CD4-positive, alpha-beta T cell treated with Interleukin-6 for 4 hours (primary cell): ENCODE measurements around the gene WNT8B.

Source experiments
- DNase-seq: peaks from one replicate; pipeline ENCODE4 v3.0.0-alpha.2; 2020; ENCODE audit warnings: mixed read lengths

WNT8B gene

DNA sequence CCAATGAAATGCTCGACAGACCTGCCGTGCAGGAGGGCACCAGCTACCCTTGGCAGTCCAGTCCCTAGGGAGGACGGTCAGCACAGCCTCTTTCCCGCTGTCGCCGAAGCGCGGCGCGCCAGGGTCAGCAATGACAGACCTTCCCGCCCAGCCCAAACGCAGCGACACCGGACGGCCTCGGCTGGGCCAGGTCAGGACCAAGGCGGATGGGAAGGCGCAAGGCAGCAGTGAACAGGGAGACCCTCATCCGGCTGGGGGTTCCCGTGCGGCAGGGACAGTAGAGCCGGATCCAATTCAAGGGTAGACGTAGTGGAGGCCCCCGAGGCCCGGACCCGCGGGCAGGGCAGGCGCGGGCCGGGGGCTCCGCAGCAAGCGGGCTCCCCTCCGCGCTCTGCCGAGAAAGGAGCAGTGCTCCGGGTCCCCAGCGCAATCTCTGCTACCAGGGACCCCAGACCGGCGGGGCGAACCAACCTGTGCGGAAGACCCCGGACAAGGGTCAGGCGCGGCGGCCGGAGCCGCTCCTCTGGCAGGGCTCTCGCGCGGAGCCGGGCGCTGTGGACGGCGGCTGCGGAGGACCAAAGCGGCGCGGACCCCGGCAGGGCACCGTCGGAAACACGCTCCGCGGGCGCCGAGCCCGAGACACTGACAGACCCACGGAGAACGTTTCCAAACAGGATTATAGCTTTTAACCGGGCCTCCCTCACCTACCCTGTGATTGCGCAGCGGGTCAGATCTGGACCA lies 56.7 kb downstream of the WNT8B start, which contains the start of gene SEC31B:
Gene SEC31B (minus strand): TSS at position 551 of the 741 bp plus-strand sequence. CDS start 2,909 bp downstream, outside the sequence.
- no peak for DNase-seq

GRCh38 chr10:100520811-100521210 lies 58.0 kb downstream of the WNT8B start:
- no peak for DNase-seq

DNA sequence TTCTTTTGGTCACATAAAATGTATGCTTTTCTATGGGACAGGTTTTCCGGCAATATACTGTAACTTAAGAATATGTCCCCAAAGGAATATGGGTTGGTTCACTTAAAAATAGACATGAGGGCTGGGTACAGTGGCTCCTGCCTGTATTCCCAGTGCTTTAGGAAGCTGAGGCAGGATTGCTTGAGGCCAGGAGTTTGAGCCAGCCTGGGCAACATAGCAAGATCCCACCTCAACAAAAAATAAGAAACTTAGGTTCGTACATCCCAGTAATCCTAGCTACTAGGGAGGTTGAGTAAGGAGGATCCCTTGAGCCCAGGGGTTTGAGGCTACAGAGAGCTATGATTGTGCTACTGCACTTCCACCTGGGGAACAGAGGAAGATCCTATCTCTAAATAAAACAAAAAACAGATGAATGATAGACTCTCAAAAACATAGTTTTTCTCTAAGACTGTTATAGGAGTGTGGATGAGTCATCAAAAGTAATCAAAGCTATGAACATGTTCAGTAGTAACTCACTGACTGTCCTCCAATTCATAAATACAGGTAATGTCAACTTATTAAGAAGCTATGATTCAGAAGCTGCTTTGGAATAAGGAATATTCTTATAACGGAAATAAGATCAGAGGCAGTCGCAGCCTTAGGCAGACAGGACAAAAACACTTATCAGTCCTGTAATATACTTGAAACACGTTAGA lies 59.4 kb downstream of the WNT8B start:
- DNase-seq = no peak

DNA sequence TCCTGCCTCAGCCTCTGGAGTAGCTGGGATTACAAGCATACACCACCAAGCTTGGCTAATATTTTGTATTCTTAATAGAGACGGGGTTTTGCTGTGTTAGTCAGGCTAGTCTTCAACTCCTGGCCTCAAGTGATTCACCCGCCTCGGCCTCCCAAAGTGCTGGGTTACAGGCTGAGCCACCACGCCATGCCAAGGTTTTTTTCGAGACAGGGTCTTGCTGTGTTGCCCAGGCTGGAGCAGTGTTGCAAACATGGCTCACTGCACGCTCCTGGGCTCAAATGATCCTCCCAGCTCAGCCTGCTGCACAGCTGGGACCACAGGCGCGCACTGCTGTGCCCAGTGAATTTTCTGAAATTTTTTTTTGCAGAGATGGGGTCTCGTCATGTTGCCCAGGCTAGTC lies 60.1 kb downstream of the WNT8B start:
- no peak for DNase-seq

- DNase-seq = no peak
Measured at GRCh38 chr10:100524206-100524605, 61.4 kb downstream of the WNT8B start.

DNA sequence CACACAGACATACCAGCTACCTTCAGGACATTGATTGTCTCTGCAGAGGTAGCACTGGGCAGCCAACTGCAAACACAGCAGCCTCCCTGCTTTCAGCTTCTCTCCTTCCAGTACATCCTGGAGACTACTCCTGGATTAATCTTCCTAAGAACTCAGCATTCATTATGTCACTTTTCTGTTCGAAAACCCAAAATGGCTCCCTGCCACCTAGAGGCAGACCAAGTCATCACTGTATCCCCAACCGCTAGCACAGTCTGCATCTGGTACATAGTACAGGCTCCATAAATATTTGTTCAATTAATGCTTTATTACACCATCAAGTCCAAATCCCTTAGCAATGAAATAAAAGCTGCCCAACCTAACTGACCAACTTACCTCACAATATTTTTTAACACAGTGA lies 61.8 kb downstream of the WNT8B start:
- DNase-seq = no peak

DNA sequence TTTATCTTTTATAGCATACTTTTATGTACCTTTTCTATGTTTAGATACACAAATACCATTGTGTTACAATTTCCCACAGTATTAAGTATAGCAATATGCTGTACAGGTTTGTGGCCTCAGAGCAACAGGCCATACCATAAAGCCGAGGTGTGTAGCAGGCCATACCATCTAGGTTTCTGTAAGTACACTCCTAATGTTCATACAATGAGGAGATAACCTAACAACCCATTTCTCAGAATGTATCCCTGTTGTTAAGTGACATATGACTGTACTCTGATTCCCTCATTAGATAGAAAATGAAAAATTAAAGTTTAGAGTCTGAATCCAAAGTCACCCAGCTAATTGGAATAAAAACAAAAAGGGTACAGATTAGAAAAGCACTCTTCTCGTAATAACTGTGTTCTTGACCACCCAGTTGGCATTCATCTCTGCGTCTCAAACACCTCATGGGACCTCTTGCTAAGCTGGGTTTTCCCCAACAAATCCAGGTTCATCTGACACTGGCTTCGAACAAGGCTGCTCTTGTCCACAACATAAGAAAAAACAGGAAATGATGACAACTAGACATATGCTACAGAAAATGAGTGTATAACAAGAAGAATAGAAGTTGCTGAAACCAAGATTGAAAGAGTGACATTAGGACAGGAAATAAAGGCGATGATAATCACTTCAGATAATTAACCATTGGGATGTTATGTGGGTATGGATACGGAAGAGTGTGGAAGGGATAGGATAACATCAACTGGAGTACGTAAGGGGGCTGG lies 65.5 kb downstream of the WNT8B start:
- no peak for DNase-seq

DNA sequence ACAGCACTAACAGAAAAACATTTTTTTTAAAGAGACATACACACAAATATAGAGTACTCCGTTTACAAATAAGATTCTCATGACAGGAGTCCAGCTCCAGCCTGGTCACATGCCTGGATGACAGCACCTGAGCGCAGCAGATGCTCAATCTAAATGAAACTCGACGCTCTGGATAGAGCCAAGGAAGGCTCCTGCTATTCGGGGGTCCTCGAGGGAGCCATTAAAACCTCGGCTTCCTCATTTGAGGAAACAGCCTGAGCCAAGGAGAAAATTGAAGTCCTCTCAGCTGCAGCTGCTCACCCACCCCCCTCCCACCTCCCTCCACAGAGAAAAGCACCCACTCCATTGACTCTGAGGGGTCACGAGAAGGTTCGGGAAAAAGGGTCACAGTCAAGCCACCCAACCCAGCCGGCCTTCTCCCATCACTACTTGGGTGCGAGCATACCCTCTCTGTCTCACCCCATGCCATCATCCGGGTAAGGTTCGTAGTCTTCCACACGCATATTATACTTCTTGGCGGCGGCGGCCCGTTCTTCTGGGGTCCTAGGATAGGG lies 66.2 kb downstream of the WNT8B start:
- DNase-seq = peak; percentile 15

DNA sequence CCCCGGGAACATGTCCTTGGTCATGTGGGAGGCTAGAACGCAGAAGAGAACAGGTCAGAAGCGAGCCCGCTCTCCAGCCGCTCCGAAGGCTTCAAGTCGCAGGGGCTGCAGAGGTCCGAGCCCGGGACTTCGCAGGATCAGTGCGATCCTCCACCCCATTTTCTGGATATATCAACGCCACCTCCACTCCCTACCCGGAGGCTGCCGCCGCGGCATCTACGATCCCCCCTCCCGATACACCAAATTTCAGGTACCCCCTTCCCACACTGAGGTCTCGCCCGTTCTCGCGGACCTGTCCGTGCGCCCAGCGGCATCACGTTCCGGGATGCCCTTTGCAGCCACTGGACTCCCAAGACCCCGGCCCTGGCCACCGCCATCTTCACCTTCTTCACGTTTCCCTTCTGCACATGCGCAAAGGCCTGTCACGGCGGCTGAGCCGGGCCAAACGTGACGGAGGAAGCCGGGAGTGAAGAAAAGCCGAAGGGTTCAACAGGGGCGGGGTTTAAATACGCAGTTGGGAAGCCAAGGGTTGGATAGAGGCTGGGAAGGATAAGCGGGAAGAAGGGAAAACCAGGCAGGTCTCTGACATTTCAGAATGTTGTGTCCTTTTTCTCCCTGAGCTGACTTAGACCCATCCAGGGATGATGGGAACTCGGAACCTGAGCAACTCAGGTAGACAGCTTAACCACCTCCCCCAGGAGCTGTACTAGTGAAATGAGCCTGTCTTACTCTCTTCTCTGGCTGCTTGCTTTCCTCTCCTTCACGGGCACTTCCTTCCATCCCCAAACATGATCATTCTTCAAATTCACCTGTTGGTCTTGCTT lies 66.9 kb downstream of the WNT8B start, which contains the start of gene NDUFB8:
Gene NDUFB8 (minus strand): TSS at position 397 of the 824 bp plus-strand sequence. CDS start 20 bp downstream, at position 377.
- peak; percentile 90 for DNase-seq

DNA sequence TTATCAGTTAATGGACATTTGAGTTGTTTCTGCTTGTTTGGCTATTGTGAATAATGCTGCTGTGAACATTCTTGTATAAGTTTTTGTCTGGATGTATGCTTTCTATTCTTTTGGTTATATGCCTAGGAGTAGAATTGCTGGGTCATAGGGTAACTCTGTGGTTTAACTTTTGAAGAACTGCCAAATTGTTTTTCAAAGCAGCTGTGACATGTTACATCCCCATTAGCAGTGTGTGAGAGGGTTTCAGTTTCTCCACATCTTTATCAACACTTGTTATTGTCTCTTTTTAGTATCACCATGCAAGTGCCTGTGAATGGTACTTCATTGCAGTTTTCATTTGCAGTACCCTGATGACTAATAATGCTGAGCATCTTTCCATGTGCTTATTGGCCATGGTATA lies 69.0 kb downstream of the WNT8B start:
- DNase-seq = no peak
